Heart left ventricle (tissue), 16 donors: ENCODE data around the gene STK38. TPM values are rescaled to one million over a fixed set of nuclear protein-coding genes. Genes with fewer than 3 reads are reported as not detected.
"Not testable (repeated sequence)": the region's sequence is repeated elsewhere in the genome, so short reads cannot be mapped to it uniquely, and the experiment has no call there.

Source experiments
- ATAC-seq, 4 donors: fragments of 200-7000 bp; cut with Tn5 transposase; one replicate each; pipeline ENCODE4 v1.9.1; 2020 to 2022; ENCODE audit warnings: moderate library complexity in 4 of 4, mild to moderate bottlenecking in 3 of 4, moderate number of reproducible peaks in 1 of 4
- DNase-seq, 5 donors: peaks; one replicate each; pipeline ENCODE4 v3.0.0-alpha.2; 2020
- H3K27ac ChIP-seq, 12 donors: fragments of 200-600 bp; sonication (generic) in 4 of 12; one replicate each; pipeline versions ENCODE4 v1.5.0 to v1.8.0; 2016 to 2022; ENCODE audit warnings: mild to moderate bottlenecking in 2 of 12
- H3K27me3 ChIP-seq, 9 donors: fragments of 200-600 bp; sonication (generic) in 2 of 9; one replicate each; pipeline versions ENCODE4 v1.5.1 to v1.8.0; 2016 to 2022; ENCODE audit warnings: mild to moderate bottlenecking in 3 of 9
- H3K36me3 ChIP-seq, 9 donors: fragments of 200-600 bp; sonication (generic) in 2 of 9; one replicate each; pipeline versions ENCODE4 v1.5.0 to v1.8.0; 2018 to 2022; ENCODE audit warnings: mild to moderate bottlenecking in 2 of 9
- H3K4me1 ChIP-seq, 12 donors: fragments of 200-600 bp; sonication (generic) in 4 of 12; one replicate each; pipeline versions ENCODE4 v1.5.0 to v1.8.0; 2016 to 2022; ENCODE audit warnings: mild to moderate bottlenecking in 3 of 12
- H3K4me3 ChIP-seq, 12 donors: fragments of 200-600 bp; sonication (generic) in 4 of 12; one replicate each; pipeline versions ENCODE4 v1.5.0 to v1.8.0; 2017 to 2022; ENCODE audit warnings: mild to moderate bottlenecking in 9 of 12, moderate library complexity in 4 of 12
- H3K9me3 ChIP-seq, 12 donors: fragments of 200-600 bp; sonication (generic) in 4 of 12; one replicate each; pipeline versions ENCODE4 v1.5.0 to v1.8.0; 2016 to 2022; ENCODE audit warnings: mild to moderate bottlenecking in 1 of 12
- CTCF ChIP-seq, 12 donors: fragments of 200-600 bp; sonication (generic) in 4 of 12; IDR thresholded peaks; one replicate each; pipeline versions ENCODE4 v1.5.0 to v1.8.0; 2018 to 2022; ENCODE audit warnings: antibody characterized with exemption in 12 of 12, mild to moderate bottlenecking in 5 of 12
- POLR2A ChIP-seq, 2 donors: fragments of 450-650 bp; IDR thresholded peaks; one replicate each; pipeline ENCODE4 v1.6.1; 2017; ENCODE audit warnings: antibody characterized with exemption in 2 of 2, mild to moderate bottlenecking in 2 of 2, moderate library complexity in 2 of 2
- WGBS, 4 donors: extraction: QIAGEN DNeasy Blood & Tissue Kit in 2 of 4; methylation state at CpG; one replicate each; pipeline versions ENCODE4 v1.1.5 to v1.1.7; 2013 to 2018; 5-methylcytosine and 5-hydroxymethylcytosine counted together
- intact Hi-C, 10 donors: fragments of 100-400 bp; cut with DNase I; formaldehyde crosslinking; loops; one replicate each; pipeline versions ENCODE4 v1.11.1 to v1.14.2; 2022
- polyA plus RNA-seq, 2 donors: library from polyadenylated mRNA; stranded (reverse); fragments of 200-250 nt; gene quantifications; one replicate each; pipeline ENCODE4 v1.2.3, GENCODE V29; 2013
- total RNA-seq, 9 donors: library from RNA; depleted of rRNA in 2 of 9; stranded (reverse); fragments of >200 nt in 2 of 9; fragmentation: NEBNext Ultra II Directional in 3 of 9; extraction: Animal tissue kit (Norgen Biotek cat#: 25700) in 3 of 9; gene quantifications; one replicate each; pipeline versions ENCODE4 v1.1.0 to v1.2.4, GENCODE V29; 2016 to 2023
- donor health status: ischemic (EF 13 %, LVEDD 7.1; RV severe dilation, severe dysfunction).
- donor health status: healthy with polysubstance abuse.
- donor health status: DM: no; HTN: yes; CAD: no.
- donor health status: DM: no; HTN: no; CAD: no.
- donor health status: ischemic (EF 25% LVEDD 6.9; RV normal size, moderate dysfunction).
- donor health status: ischemic (EF 25% LVEDD 5.7; RV mildly dilated, moderate dysfunction).
- donor health status: healthy.
- donor health status: DM: yes; HTN: yes; CAD: no.
- donor health status: ischemic (EF 35%, LVEDD 5.7; RV mildly dilated, moderate dysfunction).
- donor health status: nonischemic (EF 11% LVEDD 7.7; RV severe dilation, severe dysfunction).
- donor health status: DM: yes; HTN: yes; CAD: no.
- donor health status: PGD.
- donor health status: ischemic (EF 29% LVEDD 5.4; RV normal size, mild dysfunction).
- donor health status: nonischemic (EF 23%, LVEDD 6.1; RV moderate dilation, normal function).

STK38 gene
- total and polyA plus RNA-seq, 11 donors, result 14.3 to 32.8 (median 21.2) TPM

GRCh38 chr6:36574679-36575078, 27.4 kb upstream of the STK38 start:
- Histone ChIP-seq H3K27ac (no peak overlapping the region), H3K4me3 (no peak overlapping the region), H3K27me3 (no peaks in the 10 kb centered on the region), H3K4me1 (peaks cover 0 to 14% (median 4%) of the 10 kb centered on the region in 12 donors), H3K9me3 (peaks cover 0 to 8% (median 0%) of the 10 kb centered on the region in 12 donors), H3K36me3 (no peaks in the 10 kb centered on the region)
- intact Hi-C loops, result no loop called here
- TF ChIP-seq POLR2A (IDR thresholded peaks at IDR 0.05) (no peak), CTCF (IDR thresholded peaks at IDR 0.05) (no peak)
- ATAC-seq (no peak), DNase-seq (no peak)

- ATAC-seq, H3K4me3 ChIP-seq, H3K27ac ChIP-seq, H3K36me3 ChIP-seq, intact Hi-C loops, H3K27me3 ChIP-seq, H3K4me1 ChIP-seq, DNase-seq, H3K9me3 ChIP-seq: not testable (repeated sequence)
- WGBS, 4 donors, result 94 to 96% (median 95%) methylated on average over 12 of the region's 12 CpGs
Measured at GRCh38 chr6:36572353-36573311, 25.4 kb upstream of the STK38 start.

GRCh38 chr6:36571122-36572043, 24.1 kb upstream of the STK38 start:
- Histone ChIP-seq H3K4me3 (no peak overlapping the region), H3K27ac (no peak overlapping the region), H3K36me3 (no peaks in the 10 kb centered on the region), H3K9me3 (peaks cover 0 to 8% (median 0%) of the 10 kb centered on the region in 12 donors), H3K27me3 (no peaks in the 10 kb centered on the region), H3K4me1 (no peaks in the 10 kb centered on the region)
- TF ChIP-seq CTCF (IDR thresholded peaks at IDR 0.05) (no peak), POLR2A (IDR thresholded peaks at IDR 0.05) (no peak)
- intact Hi-C loops, result no loop called here
- DNase-seq, result no peak
- WGBS, 4 donors, result 85 to 93% (median 87%) methylated on average over 4 of the region's 4 CpGs
- ATAC-seq, result no peak

- H3K27me3 ChIP-seq, result no peaks in the 10 kb centered on the region
Measured at GRCh38 chr6:36570264-36570663, 23.0 kb upstream of the STK38 start.

More at GRCh38 chr6:36570264-36570663, 23.0 kb upstream of the STK38 start:
- Histone ChIP-seq H3K4me3 (no peak overlapping the region), H3K9me3 (peaks cover 0 to 8% (median 0%) of the 10 kb centered on the region in 12 donors), H3K27ac (no peak overlapping the region), H3K36me3 (no peaks in the 10 kb centered on the region), H3K4me1 (no peaks in the 10 kb centered on the region)
- ATAC-seq, result no peak
- WGBS, 4 donors, result 89 to 95% (median 94%) methylated on average over 2 of the region's 2 CpGs
- no peak for DNase-seq
- intact Hi-C loops, result no loop called here
- no peak for TF ChIP-seq CTCF (IDR thresholded peaks at IDR 0.05)
- no peak for TF ChIP-seq POLR2A (IDR thresholded peaks at IDR 0.05)
